ENCODE data around the gene DMGDH.

Gene DMGDH

GRCh38 chr5:79020861-79021561, 48.5 kb downstream of the DMGDH start:
- H3K36me3 ChIP-seq (ENCODE audit: control insufficient read depth, insufficient read depth, low read length): no peaks in the 10 kb centered on the region
- H3K4me3 ChIP-seq (ENCODE audit: insufficient read depth, low read depth, low read length): no peak overlapping the region
- no peaks in the 10 kb centered on the region for H3K9me3 ChIP-seq (ENCODE audit: control insufficient read depth, low read length)
- H3K27me3 ChIP-seq (ENCODE audit: control insufficient read depth, insufficient read depth, low read length, poor library complexity, severe bottlenecking): no peaks in the 10 kb centered on the region
- WGBS, 2 experiments: 30 to 32% methylated on average over 14 of the region's 14 CpGs
- peaks cover 15% of the 10 kb centered on the region for H3K4me1 ChIP-seq (ENCODE audit: control insufficient read depth, insufficient read depth, low read length)
- H3K27ac ChIP-seq (ENCODE audit: insufficient read depth, low read depth, low read length, poor library complexity, severe bottlenecking): no peak overlapping the region

- WGBS, 2 experiments: 88 to 92% methylated on average over 2 of the region's 2 CpGs
- Histone ChIP-seq H3K27me3 (ENCODE audit: control insufficient read depth, insufficient read depth, low read length, poor library complexity, severe bottlenecking) (no peaks in the 10 kb centered on the region), H3K9me3 (ENCODE audit: control insufficient read depth, low read length) (no peaks in the 10 kb centered on the region), H3K4me3 (ENCODE audit: insufficient read depth, low read depth, low read length) (no peak overlapping the region), H3K4me1 (ENCODE audit: control insufficient read depth, insufficient read depth, low read length) (no peaks in the 10 kb centered on the region), H3K36me3 (ENCODE audit: control insufficient read depth, insufficient read depth, low read length) (no peaks in the 10 kb centered on the region), H3K27ac (ENCODE audit: insufficient read depth, low read depth, low read length, poor library complexity, severe bottlenecking) (no peak overlapping the region)
Observed at GRCh38 chr5:79014631-79015030, 54.8 kb downstream of the DMGDH start.

GRCh38 chr5:79011869-79012268, 57.6 kb downstream of the DMGDH start:
- no peak overlapping the region for H3K4me3 ChIP-seq (ENCODE audit: insufficient read depth, low read depth, low read length)
- H3K9me3 ChIP-seq (ENCODE audit: control insufficient read depth, low read length): no peaks in the 10 kb centered on the region
- no peaks in the 10 kb centered on the region for H3K4me1 ChIP-seq (ENCODE audit: control insufficient read depth, insufficient read depth, low read length)
- no peaks in the 10 kb centered on the region for H3K36me3 ChIP-seq (ENCODE audit: control insufficient read depth, insufficient read depth, low read length)
- H3K27me3 ChIP-seq (ENCODE audit: control insufficient read depth, insufficient read depth, low read length, poor library complexity, severe bottlenecking): no peaks in the 10 kb centered on the region
- no peak overlapping the region for H3K27ac ChIP-seq (ENCODE audit: insufficient read depth, low read depth, low read length, poor library complexity, severe bottlenecking)

GRCh38 chr5:79011219-79011836, 58.1 kb downstream of the DMGDH start:
- Histone ChIP-seq H3K27me3 (ENCODE audit: control insufficient read depth, insufficient read depth, low read length, poor library complexity, severe bottlenecking) (no peaks in the 10 kb centered on the region), H3K4me1 (ENCODE audit: control insufficient read depth, insufficient read depth, low read length) (no peaks in the 10 kb centered on the region), H3K9me3 (ENCODE audit: control insufficient read depth, low read length) (no peaks in the 10 kb centered on the region), H3K27ac (ENCODE audit: insufficient read depth, low read depth, low read length, poor library complexity, severe bottlenecking) (no peak overlapping the region), H3K36me3 (ENCODE audit: control insufficient read depth, insufficient read depth, low read length) (no peaks in the 10 kb centered on the region), H3K4me3 (ENCODE audit: insufficient read depth, low read depth, low read length) (no peak overlapping the region)
- WGBS, 2 experiments: 89 to 95% methylated on average over 1 of the region's 1 CpG

- no peaks in the 10 kb centered on the region for H3K36me3 ChIP-seq (ENCODE audit: control insufficient read depth, insufficient read depth, low read length)
- 88 to 94% methylated on average over 2 to 3 of the region's 3 CpGs for WGBS, 2 experiments
- no peaks in the 10 kb centered on the region for H3K27me3 ChIP-seq (ENCODE audit: control insufficient read depth, insufficient read depth, low read length, poor library complexity, severe bottlenecking)
- H3K9me3 ChIP-seq (ENCODE audit: control insufficient read depth, low read length): no peaks in the 10 kb centered on the region
- no peak overlapping the region for H3K27ac ChIP-seq (ENCODE audit: insufficient read depth, low read depth, low read length, poor library complexity, severe bottlenecking)
- H3K4me3 ChIP-seq (ENCODE audit: insufficient read depth, low read depth, low read length): no peak overlapping the region
- H3K4me1 ChIP-seq (ENCODE audit: control insufficient read depth, insufficient read depth, low read length): no peaks in the 10 kb centered on the region
Observed at GRCh38 chr5:79008362-79008761, 61.1 kb downstream of the DMGDH start.

GRCh38 chr5:79007872-79008271, 61.6 kb downstream of the DMGDH start:
- H3K27me3 ChIP-seq (ENCODE audit: control insufficient read depth, insufficient read depth, low read length, poor library complexity, severe bottlenecking): no peaks in the 10 kb centered on the region
- no peaks in the 10 kb centered on the region for H3K9me3 ChIP-seq (ENCODE audit: control insufficient read depth, low read length)
- no peaks in the 10 kb centered on the region for H3K36me3 ChIP-seq (ENCODE audit: control insufficient read depth, insufficient read depth, low read length)
- H3K4me3 ChIP-seq (ENCODE audit: insufficient read depth, low read depth, low read length): no peak overlapping the region
- no peak overlapping the region for H3K27ac ChIP-seq (ENCODE audit: insufficient read depth, low read depth, low read length, poor library complexity, severe bottlenecking)
- 80 to 88% methylated on average over 3 of the region's 3 CpGs for WGBS, 2 experiments
- no peaks in the 10 kb centered on the region for H3K4me1 ChIP-seq (ENCODE audit: control insufficient read depth, insufficient read depth, low read length)

GRCh38 chr5:79005936-79006631, 63.4 kb downstream of the DMGDH start:
- H3K36me3 ChIP-seq (ENCODE audit: control insufficient read depth, insufficient read depth, low read length): no peaks in the 10 kb centered on the region
- no peaks in the 10 kb centered on the region for H3K9me3 ChIP-seq (ENCODE audit: control insufficient read depth, low read length)
- no peaks in the 10 kb centered on the region for H3K4me1 ChIP-seq (ENCODE audit: control insufficient read depth, insufficient read depth, low read length)
- H3K4me3 ChIP-seq (ENCODE audit: insufficient read depth, low read depth, low read length): no peak overlapping the region
- 85 to 93% methylated on average over 3 to 6 of the region's 6 CpGs for WGBS, 2 experiments
- H3K27ac ChIP-seq (ENCODE audit: insufficient read depth, low read depth, low read length, poor library complexity, severe bottlenecking): no peak overlapping the region
- no peaks in the 10 kb centered on the region for H3K27me3 ChIP-seq (ENCODE audit: control insufficient read depth, insufficient read depth, low read length, poor library complexity, severe bottlenecking)

- no peaks in the 10 kb centered on the region for H3K4me1 ChIP-seq (ENCODE audit: control insufficient read depth, insufficient read depth, low read length)
- no peak overlapping the region for H3K4me3 ChIP-seq (ENCODE audit: insufficient read depth, low read depth, low read length)
- no peaks in the 10 kb centered on the region for H3K27me3 ChIP-seq (ENCODE audit: control insufficient read depth, insufficient read depth, low read length, poor library complexity, severe bottlenecking)
- H3K36me3 ChIP-seq (ENCODE audit: control insufficient read depth, insufficient read depth, low read length): no peaks in the 10 kb centered on the region
- no peaks in the 10 kb centered on the region for H3K9me3 ChIP-seq (ENCODE audit: control insufficient read depth, low read length)
- no peak overlapping the region for H3K27ac ChIP-seq (ENCODE audit: insufficient read depth, low read depth, low read length, poor library complexity, severe bottlenecking)
- WGBS, 2 experiments: 79 to 88% methylated on average over 3 to 4 of the region's 4 CpGs
Observed at GRCh38 chr5:79005151-79005550, 64.3 kb downstream of the DMGDH start.

- Histone ChIP-seq H3K9me3 (ENCODE audit: control insufficient read depth, low read length) (no peaks in the 10 kb centered on the region), H3K27me3 (ENCODE audit: control insufficient read depth, insufficient read depth, low read length, poor library complexity, severe bottlenecking) (no peaks in the 10 kb centered on the region), H3K4me3 (ENCODE audit: insufficient read depth, low read depth, low read length) (no peak overlapping the region), H3K27ac (ENCODE audit: insufficient read depth, low read depth, low read length, poor library complexity, severe bottlenecking) (no peak overlapping the region), H3K4me1 (ENCODE audit: control insufficient read depth, insufficient read depth, low read length) (no peaks in the 10 kb centered on the region), H3K36me3 (ENCODE audit: control insufficient read depth, insufficient read depth, low read length) (no peaks in the 10 kb centered on the region)
- WGBS, 2 experiments: 82 to 89% methylated on average over 1 of the region's 1 CpG
Observed at GRCh38 chr5:79002374-79002773, 67.1 kb downstream of the DMGDH start.

- Histone ChIP-seq H3K27ac (ENCODE audit: insufficient read depth, low read depth, low read length, poor library complexity, severe bottlenecking) (no peak overlapping the region), H3K9me3 (ENCODE audit: control insufficient read depth, low read length) (no peaks in the 10 kb centered on the region), H3K4me1 (ENCODE audit: control insufficient read depth, insufficient read depth, low read length) (no peaks in the 10 kb centered on the region), H3K27me3 (ENCODE audit: control insufficient read depth, insufficient read depth, low read length, poor library complexity, severe bottlenecking) (no peaks in the 10 kb centered on the region), H3K4me3 (ENCODE audit: insufficient read depth, low read depth, low read length) (no peak overlapping the region), H3K36me3 (ENCODE audit: control insufficient read depth, insufficient read depth, low read length) (no peaks in the 10 kb centered on the region)
Observed at GRCh38 chr5:79001471-79001870, 68.0 kb downstream of the DMGDH start.

All from ectodermal cell (in vitro differentiated cells).